ENCODE data around the gene ITPA. TPM values are rescaled to one million over a fixed set of nuclear protein-coding genes. Genes with fewer than 3 reads are reported as not detected.

The ITPA gene
- total RNA-seq, 1 experiment from 2014 or later, result 69.2 TPM

GRCh38 chr20:3218307-3218988 lies 9.2 kb downstream of the ITPA start:
- BruUV-seq (replicated peaks), result no TSS peak
- POLR2A ChIA-PET (ENCODE audit: unreplicated experiment), result interaction anchor here (0.6 to 0.9 kb wide), 7 partner anchors 10 to 295 kb away, joined by 3 to 28 read pairs (median 5); no protein-coding TSS in a partner anchor
- Histone ChIP-seq H4K20me1 (ENCODE audit: insufficient read depth) (no peaks in the 10 kb centered on the region), H3K9me3 (ENCODE audit: insufficient read depth, low read depth) (no peaks in the 10 kb centered on the region), H3F3A (ENCODE audit: insufficient read depth, low read depth) (peaks cover 8% of the 10 kb centered on the region), H3K9me2 (ENCODE audit: insufficient read depth) (no peaks in the 10 kb centered on the region), H3K36me3 (ENCODE audit: low read depth) (0 out of 2 replicates have a peak, but pooled peaks cover 3% of the 10 kb centered on the region), H3K4me1 (replicated peaks; ENCODE audit: insufficient read depth) (peaks cover 15% of the 10 kb centered on the region; the same call in 1 of the 2 replicates), H3K4me3 (no peak overlapping the region), H3K79me2 (ENCODE audit: low read depth) (no peaks in the 10 kb centered on the region), H2AFZ (no peak overlapping the region), H3K27ac (no peak overlapping the region), H3K27me3 (ENCODE audit: insufficient read depth, low read depth) (no peaks in the 10 kb centered on the region), H3K4me2 (no peak overlapping the region)
- DNase-seq, result peak; percentile 49 to 75
- TF ChIP-seq EZH2 (IDR thresholded peaks at IDR 0.05; ENCODE audit: low read depth), result no peak
- TF ChIP-seq CTCF (conservative IDR thresholded peaks at IDR 0.05), result peak; percentile 93
- intact Hi-C loops (cut with micrococcal nuclease; ENCODE audit: unreplicated experiment), result loop anchor here (1.0 kb wide), 4 partner anchors 18 to 98 kb away; no protein-coding TSS in a partner anchor
- CTCF ChIA-PET, result interaction anchor here (0.6 to 2.1 kb wide), 6 partner anchors 31 to 153 kb away, joined by 3 to 15 read pairs (median 6); no protein-coding TSS in a partner anchor

GRCh38 chr20:3221398-3222226 lies 12.3 kb downstream of the ITPA start:
- H3K9me3 ChIP-seq (ENCODE audit: insufficient read depth, low read depth), result no peaks in the 10 kb centered on the region
- peaks cover 15% of the 10 kb centered on the region for H3F3A ChIP-seq (ENCODE audit: insufficient read depth, low read depth)
- no peaks in the 10 kb centered on the region for H3K9me2 ChIP-seq (ENCODE audit: insufficient read depth)
- H3K79me2 ChIP-seq (ENCODE audit: low read depth), result no peaks in the 10 kb centered on the region
- ChIA-PET POLR2A (ENCODE audit: unreplicated experiment) (interaction anchor here (0.6 to 0.7 kb wide), 3 partner anchors 19 to 86 kb away, joined by 4 read pairs; no protein-coding TSS in a partner anchor), CTCF (interaction anchor here (0.6 kb wide), 2 partner anchors 15 to 17 kb away, joined by 3 to 5 read pairs; no protein-coding TSS in a partner anchor)
- 0 out of 2 replicates have a peak, but pooled peaks cover 3% of the 10 kb centered on the region for H3K36me3 ChIP-seq (ENCODE audit: low read depth)
- no peaks in the 10 kb centered on the region for H3K27me3 ChIP-seq (ENCODE audit: insufficient read depth, low read depth)
- H3K4me2 ChIP-seq, result 0 out of 2 replicates have a peak overlapping the region, but pooled peaks have one; percentile 8
- H4K20me1 ChIP-seq (ENCODE audit: insufficient read depth), result no peaks in the 10 kb centered on the region
- no peak overlapping the region for H3K4me3 ChIP-seq
- TF ChIP-seq EZH2 (IDR thresholded peaks at IDR 0.05; ENCODE audit: low read depth) (no peak), CTCF (conservative IDR thresholded peaks at IDR 0.05) (no peak)
- BruUV-seq (replicated peaks), result TSS peak; percentile 27
- peak; percentile 44 to 92 for DNase-seq
- H3K27ac ChIP-seq, result no peak overlapping the region
- intact Hi-C loops (cut with micrococcal nuclease; ENCODE audit: unreplicated experiment), result loop anchor here (1.0 to 10.0 kb wide), 2 partner anchors 15 to 253 kb away; partner anchors contain the start of gene ATRN
- H2AFZ ChIP-seq, result no peak overlapping the region
- peaks cover 15% of the 10 kb centered on the region; the same call in 1 of the 2 replicates for H3K4me1 ChIP-seq (replicated peaks; ENCODE audit: insufficient read depth)

All from PC-9 (cell line).